ENCODE results near the gene CCL17.

The CCL17 gene

DNA sequence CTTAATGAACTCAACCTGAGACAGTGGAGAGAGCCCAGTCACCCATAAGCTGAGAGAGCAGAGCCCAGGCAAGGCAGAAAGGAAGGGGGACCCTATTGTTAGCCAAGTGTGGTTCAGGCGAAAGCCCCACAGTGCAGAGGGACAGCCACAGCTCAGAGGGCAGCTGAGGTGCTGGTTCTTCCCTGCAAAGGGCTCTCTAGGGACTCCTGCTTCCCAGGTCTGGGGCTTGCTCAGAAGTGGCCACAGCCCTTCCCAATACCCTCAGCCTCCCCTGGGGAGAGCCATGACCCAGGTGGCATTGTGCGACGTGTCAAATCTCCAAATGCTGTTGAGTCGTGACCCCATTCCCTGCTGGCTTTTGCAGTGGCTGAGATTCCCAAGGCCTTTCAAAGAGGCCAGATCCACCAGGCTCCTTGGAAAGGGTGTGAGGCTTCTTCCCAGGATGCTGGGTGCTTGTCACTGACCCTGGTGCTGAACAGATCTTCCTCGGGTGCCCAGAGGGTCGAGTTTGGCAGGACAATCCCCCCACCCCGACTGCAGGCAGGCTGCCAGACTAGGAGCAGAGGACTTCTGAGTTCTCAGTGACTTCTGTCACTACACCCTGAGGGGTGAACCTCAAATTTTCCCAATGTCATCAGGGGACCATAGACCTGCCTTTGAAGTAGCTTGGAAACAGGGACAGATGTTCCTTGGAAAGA lies 2.5 kb upstream of the CCL17 start:
- DNase-seq: no peak

DNA sequence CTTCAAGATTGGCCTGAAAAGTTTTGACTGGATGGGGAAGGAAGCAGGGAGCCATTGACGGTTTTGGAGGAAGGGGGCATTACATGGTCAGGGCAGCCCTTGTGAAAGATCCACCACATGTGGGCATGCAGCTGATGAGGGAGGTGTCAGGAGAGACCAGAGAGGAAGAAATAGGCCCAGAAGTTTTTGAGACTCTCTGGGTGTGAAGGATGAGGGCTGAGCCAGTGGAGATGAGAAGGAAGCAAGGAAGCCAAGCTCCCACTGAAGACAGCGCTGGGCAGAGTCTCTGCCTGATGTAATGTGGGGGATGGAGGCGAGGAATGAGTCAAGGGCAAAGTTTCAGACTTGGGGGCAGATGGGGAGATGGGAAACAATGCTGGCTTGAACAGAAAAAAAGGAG lies 530 bp downstream of the CCL17 start:
- no peak for DNase-seq

DNA sequence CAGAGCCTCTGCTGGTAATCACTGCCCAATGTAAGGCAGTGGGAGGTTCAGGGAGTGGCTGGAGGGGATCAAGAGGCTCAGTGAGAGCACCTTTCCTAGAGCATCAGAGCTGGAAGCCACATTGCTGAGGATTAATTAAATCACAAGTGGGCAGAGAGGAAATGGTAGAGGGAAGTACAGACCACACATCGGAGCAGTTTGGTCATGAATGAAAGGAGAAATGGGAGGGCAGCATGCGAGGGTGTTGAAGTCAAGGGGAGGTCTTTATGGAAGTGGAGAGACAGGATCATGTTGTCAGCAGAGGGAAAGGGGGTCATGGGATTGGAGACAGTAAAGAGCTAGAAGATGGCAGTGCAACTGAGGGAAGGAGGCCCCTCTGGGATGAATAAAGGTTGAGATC lies 2.3 kb downstream of the CCL17 start:
- no peak for DNase-seq

DNA sequence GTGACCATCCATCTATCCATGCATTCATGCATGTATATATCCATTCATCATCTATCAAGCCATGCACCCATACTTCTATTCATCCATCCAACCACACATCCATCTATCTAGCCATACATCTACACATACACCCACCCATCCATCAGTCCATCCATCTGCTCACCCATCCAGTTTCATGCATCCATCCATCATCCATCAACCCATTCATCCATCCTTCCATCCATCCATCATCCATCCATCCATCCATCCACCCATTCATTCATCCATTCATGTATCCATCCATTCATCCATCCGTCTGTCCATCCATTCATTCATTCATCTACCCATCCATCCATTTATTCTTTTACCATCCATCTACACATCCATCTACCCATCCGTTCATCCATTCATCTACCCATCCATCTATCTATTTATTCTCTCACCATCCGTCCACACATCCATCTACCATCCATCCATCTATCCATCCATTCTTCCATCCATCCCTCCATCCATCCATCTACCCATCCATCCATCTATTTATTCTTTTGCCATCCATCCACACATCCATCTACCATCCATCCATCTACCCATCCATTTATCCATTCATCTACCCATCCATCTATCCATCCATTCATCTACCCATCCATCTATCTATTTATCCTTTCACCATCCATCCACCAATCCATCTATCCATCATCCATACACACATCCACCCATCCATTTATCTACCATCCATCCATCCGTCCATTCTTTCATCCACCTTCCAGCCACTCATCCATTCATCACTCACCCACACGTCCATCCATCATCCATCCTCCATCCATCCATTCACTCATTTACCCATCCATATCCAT lies 3.2 kb downstream of the CCL17 start:
- no peak for DNase-seq

DNA sequence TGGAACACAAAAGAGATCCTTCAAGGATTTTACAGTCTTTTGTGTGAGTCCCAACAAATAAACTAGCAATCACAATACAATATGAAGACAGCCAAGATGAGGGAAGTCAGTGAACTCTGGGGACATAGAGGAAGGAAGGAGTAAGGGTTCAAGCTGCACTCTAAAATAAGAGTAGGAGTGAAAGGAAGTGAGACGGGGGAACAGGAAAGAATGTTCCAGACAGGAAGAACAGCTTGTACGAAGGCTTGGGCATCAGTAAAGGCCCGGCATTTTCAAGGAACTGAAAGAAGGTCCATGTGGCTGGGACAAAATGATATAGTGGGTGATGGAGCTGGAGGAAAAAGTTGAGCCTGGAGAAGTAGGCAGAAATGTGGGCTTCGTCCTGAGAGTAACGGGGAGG lies 4.5 kb downstream of the CCL17 start:
- DNase-seq: no peak

DNA sequence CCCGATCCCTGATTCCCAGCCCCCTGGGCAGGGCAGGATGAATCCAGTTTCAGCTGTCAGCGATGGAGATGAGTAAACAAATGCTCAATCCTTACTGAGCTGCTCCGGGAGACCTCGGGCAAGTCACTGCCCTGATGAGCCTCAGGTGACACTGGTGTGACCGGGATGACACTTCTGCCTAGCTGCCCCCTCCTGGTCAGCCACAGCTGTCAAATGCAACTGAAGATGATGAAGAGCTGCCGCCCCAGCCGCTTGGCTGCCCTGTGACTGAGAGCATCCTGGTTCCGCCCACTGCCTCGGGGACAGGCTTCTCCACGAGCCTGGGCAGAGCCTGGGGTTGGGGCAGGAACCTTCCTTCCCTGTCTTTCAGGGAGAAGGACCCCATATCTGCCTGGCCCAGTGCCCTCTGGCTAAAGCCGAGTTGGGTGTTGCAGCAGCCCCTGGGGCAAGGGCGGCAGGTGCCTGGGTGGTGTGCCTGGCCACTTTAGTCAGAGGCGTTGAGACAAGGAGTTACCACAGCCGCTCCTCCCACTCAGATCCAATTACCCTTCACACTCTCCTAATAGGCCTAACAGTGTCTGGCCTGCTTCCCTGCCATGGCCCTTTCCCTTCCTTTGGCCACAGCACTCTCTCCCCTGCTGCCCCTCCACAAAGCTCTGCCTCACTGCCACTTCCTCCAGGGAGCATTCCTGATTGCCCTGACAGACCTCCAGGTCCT lies 5.5 kb downstream of the CCL17 start:
- no peak for DNase-seq

DNA sequence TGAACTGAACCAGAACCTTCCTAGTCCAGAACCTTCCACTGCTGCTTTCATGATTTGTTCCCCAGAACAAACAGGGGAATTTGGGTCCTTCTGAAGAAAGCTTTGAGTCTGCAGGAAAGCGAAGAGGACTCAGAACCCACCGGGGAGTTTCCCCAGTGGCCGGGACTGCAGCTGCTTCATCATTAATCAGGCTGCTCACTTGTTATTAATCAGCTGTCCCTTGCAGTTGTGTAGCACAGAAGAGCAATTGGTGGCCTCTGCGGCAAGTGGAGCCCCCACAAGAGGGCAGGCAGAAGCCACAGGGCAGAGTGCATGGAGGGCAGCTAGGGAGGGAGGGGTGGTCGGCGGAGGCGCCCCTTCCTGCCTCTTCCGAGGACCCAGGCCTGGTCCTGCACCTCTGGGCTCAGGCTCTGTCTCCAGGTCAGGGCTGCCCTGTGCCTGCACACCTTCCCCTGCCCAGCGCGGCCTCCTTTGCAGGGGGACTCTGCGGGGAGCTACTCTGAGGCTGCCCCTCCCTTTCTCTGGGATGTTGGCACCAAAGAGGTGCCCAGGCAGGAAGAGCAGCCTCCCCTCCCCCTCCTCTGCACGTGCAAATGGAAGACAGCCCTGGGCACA lies 6.9 kb downstream of the CCL17 start:
- DNase-seq: no peak

DNA sequence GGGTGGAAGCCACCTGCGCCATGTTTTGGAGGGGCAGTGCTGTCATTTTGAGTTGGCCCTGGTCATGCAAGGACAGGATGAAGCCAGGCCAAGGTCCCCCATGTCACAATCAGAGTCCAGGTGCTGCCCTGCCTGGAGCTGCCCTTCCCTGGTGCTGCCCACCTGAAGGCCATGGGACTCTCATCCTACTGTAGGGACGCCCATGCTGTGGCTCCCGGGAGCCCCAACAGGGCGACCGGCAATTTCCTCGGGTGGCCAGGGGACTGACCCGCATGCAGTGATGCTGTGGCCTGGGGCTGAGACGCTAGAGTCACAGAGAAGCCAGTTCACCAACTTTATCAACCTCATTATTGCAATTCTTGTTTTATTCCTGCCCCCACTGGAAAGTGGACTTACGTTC lies 8.0 kb downstream of the CCL17 start:
- no peak for DNase-seq

DNA sequence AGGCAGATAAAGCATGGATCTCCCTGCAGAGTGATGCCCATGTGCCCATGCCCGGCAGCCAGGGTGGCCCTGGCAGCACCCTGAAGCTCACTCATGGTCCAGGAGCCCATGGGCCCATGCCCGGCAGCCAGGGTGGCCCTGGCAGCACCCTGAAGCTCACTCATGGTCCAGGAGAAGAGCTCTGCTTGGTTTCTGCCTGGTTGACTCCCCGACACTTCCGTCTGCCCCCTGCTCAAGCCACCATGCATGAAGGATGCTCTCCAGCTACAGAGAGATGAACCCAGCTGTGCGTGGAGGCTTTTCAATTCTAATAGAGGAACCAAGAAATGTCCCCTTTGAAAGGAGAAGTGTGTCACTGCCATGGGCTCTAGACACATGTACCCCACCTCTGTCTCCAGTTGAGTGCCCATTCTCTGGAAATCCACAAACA lies 8.7 kb downstream of the CCL17 start:
- no peak for DNase-seq

DNA sequence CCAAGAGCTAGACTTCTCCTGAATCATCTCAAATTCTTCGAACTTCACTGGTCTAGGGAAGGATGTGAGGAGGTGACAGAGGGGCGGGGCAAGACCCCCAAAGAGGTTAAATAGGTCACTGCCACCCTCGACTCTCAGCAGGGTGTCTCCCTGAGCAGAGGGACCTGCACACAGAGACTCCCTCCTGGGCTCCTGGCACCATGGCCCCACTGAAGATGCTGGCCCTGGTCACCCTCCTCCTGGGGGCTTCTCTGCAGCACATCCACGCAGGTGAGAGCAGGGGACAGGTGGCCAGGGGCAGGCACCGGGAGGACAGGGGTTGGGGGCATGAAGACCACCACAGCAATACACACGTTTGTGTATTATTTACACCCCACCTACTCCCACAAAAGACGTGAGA lies 9.2 kb downstream of the CCL17 start:
- no peak for DNase-seq

DNA sequence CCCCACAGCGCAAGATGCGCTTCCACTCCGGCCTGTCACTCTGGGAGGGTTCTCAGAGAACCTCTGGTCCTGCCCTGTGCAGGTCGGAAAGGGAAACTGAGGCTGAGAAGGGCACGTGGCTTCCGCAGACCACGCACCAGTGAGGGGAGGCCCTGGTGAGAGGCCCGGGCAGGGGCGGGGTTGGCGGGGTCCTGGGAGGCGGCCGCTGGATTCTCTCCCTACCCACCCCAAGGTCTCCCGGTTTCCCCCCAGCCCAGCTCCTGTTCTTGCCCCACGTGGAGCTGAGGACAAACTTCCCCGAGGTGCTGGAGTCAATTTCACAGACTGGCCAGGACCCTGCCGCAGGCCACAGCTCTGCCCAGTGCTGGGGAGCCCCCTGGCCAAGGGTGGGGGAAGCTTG lies 11.5 kb downstream of the CCL17 start:
- DNase-seq: no peak

DNA sequence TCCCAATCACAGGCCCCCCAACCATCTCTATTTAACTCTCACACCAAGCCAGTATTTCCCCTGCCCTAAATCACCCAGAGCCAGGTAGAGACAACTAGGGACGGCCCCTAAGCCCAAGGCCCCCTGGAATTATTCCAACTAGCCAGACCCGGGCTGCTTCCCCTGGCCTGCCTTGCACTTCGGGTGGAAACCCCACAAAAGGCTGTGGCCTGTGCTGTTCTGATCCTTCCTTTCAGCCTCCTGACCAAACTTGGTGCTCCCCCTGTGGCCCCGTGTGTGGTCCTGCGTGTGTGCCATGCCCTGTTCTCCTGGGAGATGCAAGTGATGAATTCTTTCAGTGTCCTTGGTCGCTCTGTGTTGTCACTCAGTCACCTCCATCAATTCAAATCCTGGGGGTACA lies 14.9 kb downstream of the CCL17 start:
- no peak for DNase-seq

DNA sequence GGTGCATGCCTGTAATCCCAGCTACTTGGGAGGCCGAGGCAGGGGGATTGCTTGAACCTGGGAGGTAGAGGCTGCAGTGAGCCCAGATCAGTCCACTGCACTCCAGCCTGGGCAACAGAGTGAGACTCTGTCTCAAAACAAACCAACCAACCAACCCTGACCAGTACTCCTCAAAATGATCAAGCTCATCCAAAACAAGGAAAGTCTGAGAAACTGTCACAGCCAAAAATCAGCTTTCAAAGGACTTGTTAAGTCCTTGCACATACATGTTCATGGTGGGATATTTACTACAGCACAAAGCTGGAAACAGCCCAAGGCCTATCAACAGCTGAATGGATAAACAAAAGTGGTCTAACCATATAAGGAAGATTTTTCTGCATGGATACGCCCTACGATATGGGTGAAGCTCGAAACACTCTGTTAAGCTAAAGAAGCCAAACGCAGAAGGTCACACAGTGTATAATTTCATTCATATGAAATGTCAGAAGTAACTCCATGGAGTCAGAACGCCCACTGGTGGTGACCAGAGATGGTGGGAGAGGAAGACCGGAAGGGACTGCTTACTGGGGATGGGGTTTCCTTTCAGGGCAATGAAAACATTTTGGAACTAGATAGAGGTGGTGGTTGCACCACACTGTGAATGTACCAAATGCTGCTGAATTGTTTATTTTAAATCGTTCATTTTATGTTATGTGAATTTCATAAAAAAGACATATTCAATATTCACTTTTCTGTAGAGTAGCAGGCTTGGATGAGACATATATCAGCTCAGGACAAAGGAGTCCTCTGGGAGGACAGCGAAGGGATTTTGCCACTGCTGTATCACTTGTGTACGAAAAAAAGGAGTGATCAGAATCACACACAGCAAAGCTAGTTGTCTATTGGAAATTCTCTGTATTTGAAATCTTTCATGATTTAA lies 17.7 kb downstream of the CCL17 start:
- DNase-seq: no peak

DNA sequence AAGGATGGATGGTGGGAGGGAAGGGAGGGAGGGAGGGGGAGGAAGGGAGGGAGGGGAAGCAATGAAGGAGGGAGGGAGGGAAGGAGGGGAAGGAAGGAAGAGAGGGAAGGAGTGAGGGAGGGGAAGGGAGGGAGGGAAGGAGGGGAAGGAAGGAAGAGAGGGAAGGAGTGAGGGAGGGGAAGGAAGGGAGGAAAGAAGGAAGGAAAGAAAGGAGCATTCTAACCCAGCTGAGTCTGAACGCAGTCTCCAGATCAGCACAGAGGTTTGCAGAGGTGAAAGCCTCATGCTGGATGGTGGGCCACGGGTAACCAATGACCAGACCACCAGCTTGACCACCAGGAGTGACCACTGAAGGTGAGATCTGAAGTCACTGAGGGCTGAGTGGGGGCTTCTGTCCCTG lies 18.6 kb downstream of the CCL17 start:
- no peak for DNase-seq

DNA sequence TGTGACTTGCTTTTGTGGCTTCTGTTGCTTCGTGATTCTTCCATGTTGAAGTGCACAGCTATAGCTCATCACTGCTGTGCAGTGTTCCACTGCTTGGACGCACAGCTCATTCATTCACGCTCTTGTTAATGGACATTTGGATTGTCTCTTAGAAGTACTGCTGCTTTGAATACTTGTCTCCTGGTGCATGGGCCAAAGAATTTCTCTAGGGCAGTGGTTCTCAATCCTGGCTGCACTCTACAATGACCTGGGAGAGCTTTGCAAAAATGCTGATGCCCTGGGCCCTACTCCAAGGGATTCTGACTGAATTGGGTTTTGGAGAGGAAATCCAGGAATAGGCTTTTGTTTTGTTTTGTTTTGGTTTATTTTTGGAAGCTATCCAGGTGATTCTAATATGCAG lies 20.0 kb downstream of the CCL17 start:
- DNase-seq: no peak

DNA sequence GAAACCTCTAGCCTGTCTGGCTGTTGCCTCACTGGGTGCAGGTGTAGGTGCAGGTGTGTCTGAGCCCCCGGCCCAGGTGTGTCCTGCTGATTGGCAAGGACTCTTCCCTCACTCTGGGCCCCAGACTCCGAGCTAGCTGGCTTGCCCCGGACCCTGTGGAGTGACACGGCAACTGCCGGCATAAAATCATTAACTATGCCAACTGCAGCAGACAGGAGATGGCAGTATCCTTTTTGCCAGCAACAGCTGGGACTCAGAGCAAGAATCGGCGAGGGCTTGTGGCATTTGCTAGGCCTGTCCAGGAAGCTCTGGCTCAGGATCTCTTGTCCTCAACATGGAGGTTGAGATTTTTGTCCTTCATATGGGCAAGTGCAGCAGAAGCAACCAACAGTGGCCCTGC lies 21.8 kb downstream of the CCL17 start:
- no peak for DNase-seq

DNA sequence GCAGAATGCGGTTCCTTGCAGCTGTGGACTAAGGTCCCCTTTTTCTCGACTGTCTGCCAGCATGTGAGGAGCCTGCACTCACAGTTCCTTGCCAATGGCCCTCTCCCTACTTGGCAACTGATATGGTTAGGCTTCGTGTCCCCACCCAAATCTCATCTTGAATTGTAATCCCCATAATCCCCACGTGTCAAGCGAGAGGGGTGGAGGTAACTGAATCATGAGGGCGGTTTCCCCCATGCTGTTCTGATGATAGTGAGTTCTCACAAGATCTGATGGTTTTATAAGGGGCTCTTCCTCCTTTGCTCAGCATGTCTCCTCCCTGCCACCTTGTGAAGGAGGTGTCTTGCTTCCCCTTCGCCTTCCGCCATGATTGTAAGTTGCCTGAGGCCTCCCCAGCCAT lies 22.7 kb downstream of the CCL17 start:
- no peak for DNase-seq

DNA sequence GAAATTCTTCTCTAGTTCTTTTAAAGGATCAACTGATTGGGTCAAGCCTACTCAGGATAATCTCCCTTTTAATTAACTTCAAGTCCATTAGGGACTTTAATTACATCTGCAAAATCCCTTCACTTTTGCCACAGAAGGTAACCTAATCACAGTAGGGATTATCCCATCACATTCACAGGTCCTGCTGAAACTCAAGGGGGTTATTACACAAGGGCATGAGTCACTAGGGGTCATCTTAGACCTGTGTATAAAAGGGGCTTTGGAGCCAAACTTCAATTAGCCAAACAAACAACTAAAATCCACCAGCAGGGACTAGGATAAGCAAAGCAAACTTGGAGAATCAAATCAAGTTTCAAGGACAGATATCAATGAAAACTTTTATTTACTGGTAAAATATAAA lies 23.3 kb downstream of the CCL17 start:
- DNase-seq: no peak

DNA sequence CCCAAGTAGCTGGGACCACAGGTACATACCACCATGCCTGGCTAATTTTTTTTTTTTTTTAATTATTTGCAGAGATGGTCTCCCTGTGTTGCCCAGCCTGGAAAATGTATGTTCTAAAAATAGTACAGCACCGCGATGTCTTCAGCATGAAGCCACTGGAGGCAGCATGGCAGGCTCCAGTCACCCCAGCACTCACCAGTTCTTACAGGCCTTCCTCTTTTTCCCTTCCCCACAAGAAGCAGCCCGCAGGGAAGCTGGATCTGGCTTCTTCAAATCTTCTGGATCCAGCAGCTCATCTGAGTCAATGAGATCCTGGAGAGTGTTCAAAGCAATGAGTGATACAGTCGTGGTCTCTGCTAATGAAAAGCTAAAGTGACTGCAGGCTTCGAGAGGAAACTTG lies 26.4 kb downstream of the CCL17 start:
- DNase-seq: no peak

DNA sequence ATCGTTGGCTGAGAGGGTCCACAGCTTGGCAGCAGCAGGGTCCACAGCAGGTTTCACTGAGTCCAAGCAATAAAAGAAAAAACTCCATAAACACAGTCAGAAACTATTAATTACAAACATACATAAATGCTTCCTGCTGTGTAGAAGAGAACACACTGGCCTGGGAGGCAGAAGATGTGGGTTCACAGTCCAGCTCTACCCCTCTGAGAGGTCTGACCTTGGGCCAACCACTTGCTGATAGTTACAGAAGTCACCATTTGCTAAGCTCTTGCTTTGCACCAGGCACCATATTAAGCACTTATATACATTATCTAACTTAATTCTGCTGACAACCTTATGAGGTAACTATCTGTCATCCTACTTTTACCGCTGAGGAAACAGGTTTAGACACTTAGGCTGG lies 27.9 kb downstream of the CCL17 start:
- no peak for DNase-seq

DNA sequence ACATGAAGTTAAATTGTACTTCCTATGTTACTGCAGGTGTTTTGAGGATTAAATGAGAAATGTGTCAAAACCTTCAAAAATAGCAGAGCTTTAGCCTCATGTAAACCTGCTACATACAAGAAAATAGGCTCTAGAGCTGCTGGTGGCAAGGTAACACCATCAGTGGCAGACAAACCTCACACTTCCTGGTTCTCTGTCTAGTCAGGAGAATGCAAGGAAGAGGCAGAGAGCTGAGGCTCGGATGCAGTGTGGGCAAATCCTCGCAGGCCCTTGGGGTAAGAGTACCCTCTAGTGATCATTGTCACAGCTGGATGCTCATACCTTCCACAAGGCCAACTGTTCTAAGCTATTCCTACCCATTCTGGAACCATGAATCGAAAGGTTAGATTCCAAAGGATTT lies 28.4 kb downstream of the CCL17 start:
- peak in 1 of 6 experiments; percentile 21 for DNase-seq

DNA sequence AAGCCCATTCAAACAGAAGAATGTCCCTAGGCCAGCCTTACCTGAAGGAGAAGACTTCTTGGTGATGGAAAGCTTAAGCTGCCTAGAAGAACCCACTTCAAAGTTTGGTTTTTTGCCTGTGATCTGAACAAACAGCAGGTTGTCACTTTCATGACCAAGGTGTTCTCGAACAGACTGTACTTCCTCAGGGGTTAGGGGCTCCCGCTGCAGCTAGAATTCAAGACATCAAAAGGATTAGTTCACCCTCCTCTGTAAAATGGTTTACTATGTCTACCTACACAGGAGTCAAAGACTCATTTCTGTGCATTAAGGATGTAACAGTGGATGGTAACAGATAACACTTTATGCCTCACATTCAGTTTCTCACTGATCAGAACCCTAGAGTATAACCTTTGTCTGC lies 29.4 kb downstream of the CCL17 start:
- DNase-seq: peak in 4 of 6 experiments; percentile 4 to 82 (median 74)
